Endothelial cell of umbilical vein (primary cell): ENCODE measurements around the gene BCO2. TPM values are rescaled to one million over a fixed set of nuclear protein-coding genes. Genes with fewer than 3 reads are reported as not detected.
A peak's percentile ranks its signal among the peaks of the same experiment; 100 is the strongest.

Experiments
- BruUV-seq: library from RNA; stranded (reverse); fragments of 400-500 nt; replicated peaks from 2 replicates; lab custom pipeline; 2021; lab: Mats Ljungman, UMichigan
- CTCF ChIA-PET: fragments of 300-600, 350-600 bp; sonication (Branson Sonifier 250); formaldehyde crosslinking; loops from one replicate; lab custom pipeline; 2021; ENCODE audit warnings: antibody characterized with exemption, inconsistent platforms; lab: Charles Lee
- POLR2A ChIA-PET: fragments of 300-600, 350-600 bp; sonication (Branson Sonifier 250); formaldehyde crosslinking; loops from one replicate; lab custom pipeline; 2021; ENCODE audit warnings: antibody characterized with exemption, inconsistent platforms; lab: Charles Lee
- DNase-seq: peaks from one replicate; pipeline ENCODE4 v3.0.0-alpha.2; 2011; ENCODE audit warnings: low read depth, low spot score
- FAIRE-seq: peaks from 2 replicates; lab custom pipeline; 2011; peaks lifted over from hg19 to GRCh38; lab: Jason Lieb, UNC
- H2AFZ ChIP-seq: 2 replicates; pipeline ENCODE4 v1.6.0; 2012; ENCODE audit warnings: low read depth, low read length, control low read depth, inconsistent platforms
- H3K27ac ChIP-seq: 2 replicates; pipeline ENCODE4 v1.5.1; 2011; ENCODE audit warnings: low read depth, mild to moderate bottlenecking, control low read depth, low read length, moderate library complexity; ENCODE audit not compliant: insufficient read depth
- H3K27me3 ChIP-seq, 2 experiments: 2 replicates each; pipeline versions ENCODE4 v1.6.0 to v1.6.1; 2011; ENCODE audit warnings: low read length in 2 of 2, mixed read lengths in 1 of 2; ENCODE audit not compliant: control insufficient read depth in 2 of 2, insufficient read depth in 2 of 2
- H3K36me3 ChIP-seq, 2 experiments: 2 replicates in 1 of 2; 3 replicates in 1 of 2; pipeline ENCODE4 v1.5.1; 2011; ENCODE audit warnings: low read length in 2 of 2, mild to moderate bottlenecking in 1 of 2, moderate library complexity in 1 of 2; ENCODE audit not compliant: control insufficient read depth in 2 of 2, insufficient read depth in 2 of 2; ENCODE audit errors: extremely low read depth in 1 of 2
- H3K4me1 ChIP-seq: 3 replicates; pipeline ENCODE4 v1.5.1; 2011; ENCODE audit warnings: mild to moderate bottlenecking, low read length; ENCODE audit not compliant: control insufficient read depth, insufficient read depth; ENCODE audit errors: extremely low read depth
- H3K4me2 ChIP-seq: 2 replicates; pipeline ENCODE4 v1.6.1; 2011; ENCODE audit warnings: low read length, control low read depth, mixed read lengths; ENCODE audit not compliant: insufficient read depth
- H3K4me3 ChIP-seq, 3 experiments: fragments of 200-600 bp in 1 of 3; sonication (generic), shearing (Covaris generic) in 1 of 3; replicated peaks in 1 of 3; 2 replicates each; pipeline ENCODE4 v1.5.1; 2011 to 2016; ENCODE audit warnings: control low read depth in 3 of 3, low read length in 3 of 3, mild to moderate bottlenecking in 2 of 3, inconsistent platforms in 1 of 3, low read depth in 1 of 3, moderate library complexity in 1 of 3; ENCODE audit not compliant: insufficient read depth in 1 of 3
- H3K79me2 ChIP-seq: 2 replicates; pipeline ENCODE4 v1.6.0; 2012; ENCODE audit warnings: low read length, inconsistent platforms; ENCODE audit not compliant: control insufficient read depth, insufficient read depth
- H3K9ac ChIP-seq: replicated peaks from 2 replicates; pipeline ENCODE3; 2011; ENCODE audit warnings: low read length, control low read depth; ENCODE audit not compliant: insufficient read depth; ENCODE audit errors: extremely low read depth
- H3K9me1 ChIP-seq: replicated peaks from 3 replicates; pipeline ENCODE4 v1.6.0; 2011; ENCODE audit warnings: mild to moderate bottlenecking, low read length; ENCODE audit not compliant: control insufficient read depth, insufficient read depth; ENCODE audit errors: extremely low read depth
- H3K9me3 ChIP-seq: replicated peaks from 2 replicates; pipeline ENCODE4 v1.5.1; 2012; ENCODE audit warnings: low read length, inconsistent platforms; ENCODE audit not compliant: control insufficient read depth, insufficient read depth
- H4K20me1 ChIP-seq: replicated peaks from 2 replicates; pipeline ENCODE3; 2011; ENCODE audit warnings: mild to moderate bottlenecking, low read length; ENCODE audit not compliant: control insufficient read depth, insufficient read depth; ENCODE audit errors: extremely low read depth
- EZH2 ChIP-seq: IDR thresholded peaks from 2 replicates; pipeline ENCODE4 v1.6.1; 2012; ENCODE audit warnings: borderline replicate concordance, low read depth, mild to moderate bottlenecking, moderate library complexity, low read length, inconsistent platforms; ENCODE audit not compliant: severe bottlenecking
- GATA2 ChIP-seq: IDR thresholded peaks from 2 replicates; pipeline ENCODE4 v1.7.0; 2011; ENCODE audit warnings: low read depth, mild to moderate bottlenecking, moderate library complexity, mixed read lengths, low read length; ENCODE audit not compliant: insufficient read length, insufficient read depth
- JUN ChIP-seq: IDR thresholded peaks from 2 replicates; pipeline ENCODE4 v1.6.1; 2011; ENCODE audit warnings: borderline replicate concordance, low read depth; ENCODE audit not compliant: insufficient read length, insufficient read depth
- MYC ChIP-seq: IDR thresholded peaks from one replicate; pipeline ENCODE4 v1.6.1; 2011; ENCODE audit warnings: mild to moderate bottlenecking, low read depth, low read length
- POLR2AphosphoS5 ChIP-seq: IDR thresholded peaks from 2 replicates; pipeline ENCODE4 v1.6.1; 2012; ENCODE audit warnings: low read depth, mild to moderate bottlenecking, control low read depth, low read length, moderate library complexity; ENCODE audit not compliant: insufficient read depth
- dilution Hi-C: fragments of 300-500 bp; cut with MboI; formaldehyde crosslinking; loops from one replicate; pipeline ENCODE4 v1.15.0; 2019; ENCODE audit warnings: low sequenced_read_pairs; ENCODE audit not compliant: extremely low pct_ligation_motif_present
- intact Hi-C: fragments of 100-400 bp; cut with micrococcal nuclease; formaldehyde crosslinking; loops from one replicate; pipeline ENCODE4 v1.10.0; 2022
- polyA plus RNA-seq, 4 experiments: library from polyadenylated mRNA; depleted of rRNA in 3 of 4; stranded (reverse) in 3 of 4; unstranded in 1 of 4; fragments of >200 nt; gene quantifications; 2 replicates each; pipeline versions ENCODE4 v1.2.1 to v1.2.3, GENCODE V29; 2011 to 2012; ENCODE audit warnings: missing spikeins in 1 of 4
- total RNA-seq: library from RNA; stranded (reverse); gene quantifications from 2 replicates; pipeline ENCODE4 v1.2.3, GENCODE V29; 2021

The BCO2 gene
- total and polyA plus RNA-seq, 2 donors (not counting 3 experiments of a cell fraction or from before 2014, with no cell fraction given) = 0.58 to 1.9 TPM

DNA sequence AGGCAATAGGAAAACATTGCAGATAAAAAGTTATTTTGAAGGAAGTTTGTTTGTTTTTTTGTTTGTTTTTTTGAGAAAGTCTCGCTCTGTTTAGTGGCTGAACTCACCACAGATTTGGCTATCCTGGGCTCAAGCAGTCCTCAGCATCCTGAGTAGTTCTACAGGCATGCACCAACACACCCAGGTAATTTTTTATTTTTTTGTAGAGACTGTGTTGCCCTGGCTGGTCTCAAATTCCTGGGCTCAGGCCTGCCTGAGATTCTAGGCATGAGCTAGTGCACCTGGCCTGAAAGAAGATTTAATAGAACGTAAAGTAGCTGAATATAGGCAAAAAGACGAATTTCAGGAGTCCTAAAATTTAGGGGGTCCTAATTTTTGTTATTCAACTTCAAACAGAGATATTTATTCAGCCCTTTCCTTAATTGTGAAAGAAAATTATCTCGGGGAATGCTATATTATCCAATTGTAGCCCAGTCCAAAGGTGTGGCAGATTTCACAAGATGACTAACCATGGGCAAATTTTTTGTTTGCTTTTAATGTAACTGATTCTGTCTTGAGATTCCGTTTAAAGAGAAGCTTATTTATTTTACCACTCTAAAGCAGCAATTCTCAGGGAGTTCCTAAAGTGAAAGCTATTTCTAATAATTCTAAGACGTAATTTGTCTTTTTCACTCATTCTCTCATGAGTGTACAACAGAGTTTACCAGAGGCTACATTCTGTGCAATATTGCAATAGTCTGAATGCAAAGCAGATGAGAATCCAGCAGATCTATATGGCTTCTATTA, 12.4 kb upstream of the BCO2 start:
- FAIRE-seq (peak; percentile 21), DNase-seq (no peak)
- ChIA-PET POLR2A (no interaction called here), CTCF (interaction anchor here (1.0 to 3.4 kb wide), 3 partner anchors 13 to 50 kb away, joined by 3 to 13 read pairs (median 7); partner anchors contain the start of gene BCO2)
- peak overlapping the region; percentile 42 for H3K4me2 ChIP-seq
- H3K9me1 ChIP-seq = no peaks in the 10 kb centered on the region
- no peak overlapping the region for H3K9ac ChIP-seq
- no peak overlapping the region for H3K27ac ChIP-seq
- no peaks in the 10 kb centered on the region for H3K36me3 ChIP-seq
- intact Hi-C loops = no loop called here
- no peaks in the 10 kb centered on the region for H3K79me2 ChIP-seq
- no peaks in the 10 kb centered on the region for H4K20me1 ChIP-seq
- BruUV-seq = no TSS peak
- no peaks in the 10 kb centered on the region for H3K9me3 ChIP-seq
- no peaks in the 10 kb centered on the region for H3K27me3 ChIP-seq
- H3K4me1 ChIP-seq = peaks cover 11% of the 10 kb centered on the region
- peak overlapping the region in 1 of 3 experiments; percentile 20 for H3K4me3 ChIP-seq
- dilution Hi-C loops = no loop called here
- no peak for TF ChIP-seq MYC
- TF ChIP-seq POLR2AphosphoS5 = no peak
- TF ChIP-seq EZH2 = no peak
- TF ChIP-seq JUN = no peak
- TF ChIP-seq GATA2 = no peak
- H2AFZ ChIP-seq = no peak overlapping the region
